Measurements from ENCODE around the gene LAS1L. TPM values are rescaled to one million over a fixed set of nuclear protein-coding genes. Genes with fewer than 3 reads are reported as not detected.
"Not testable (repeated sequence)": the region's sequence is repeated elsewhere in the genome, so short reads cannot be mapped to it uniquely, and the experiment has no call there.

Gene LAS1L
- total RNA-seq, 1 experiment from 2014 or later: 48.3 TPM

- BruUV-seq (replicated peaks): no TSS peak
- Histone ChIP-seq H3K4me3 (no peak overlapping the region), H4K20me1 (ENCODE audit: insufficient read depth) (no peaks in the 10 kb centered on the region), H3K4me1 (replicated peaks; ENCODE audit: insufficient read depth) (no peaks in the 10 kb centered on the region), H3K27me3 (ENCODE audit: insufficient read depth, low read depth) (no peaks in the 10 kb centered on the region), H3K9me2 (ENCODE audit: insufficient read depth) (no peaks in the 10 kb centered on the region), H3K36me3 (ENCODE audit: low read depth) (no peaks in the 10 kb centered on the region), H3K9me3 (ENCODE audit: insufficient read depth, low read depth) (no peaks in the 10 kb centered on the region), H3K27ac (no peak overlapping the region), H2AFZ (no peak overlapping the region), H3K4me2 (no peak overlapping the region), H3K79me2 (ENCODE audit: low read depth) (no peaks in the 10 kb centered on the region), H3F3A (ENCODE audit: insufficient read depth, low read depth) (no peaks in the 10 kb centered on the region)
- TF ChIP-seq CTCF (conservative IDR thresholded peaks at IDR 0.05) (no peak), EZH2 (IDR thresholded peaks at IDR 0.05; ENCODE audit: low read depth) (no peak)
- ChIA-PET POLR2A (ENCODE audit: unreplicated experiment) (no interaction called here), CTCF (no interaction called here)
- intact Hi-C loops (cut with micrococcal nuclease; ENCODE audit: unreplicated experiment): no loop called here
- no peak for DNase-seq
These were observed 11.7 kb downstream of the LAS1L start for GRCh38 chrX:65522739-65523372.

- CTCF ChIA-PET; POLR2A ChIA-PET (ENCODE audit: unreplicated experiment): not testable (repeated sequence)
These were observed 15.1 kb downstream of the LAS1L start for GRCh38 chrX:65519530-65519929.

GRCh38 chrX:65518980-65519379 is 15.6 kb downstream of the LAS1L start:
- H3K36me3 ChIP-seq (ENCODE audit: low read depth); H2AFZ ChIP-seq; H3K27me3 ChIP-seq (ENCODE audit: insufficient read depth, low read depth); H3K4me3 ChIP-seq; H3K4me1 ChIP-seq (replicated peaks; ENCODE audit: insufficient read depth); POLR2A ChIA-PET (ENCODE audit: unreplicated experiment); intact Hi-C loops (cut with micrococcal nuclease; ENCODE audit: unreplicated experiment); H4K20me1 ChIP-seq (ENCODE audit: insufficient read depth); H3K9me3 ChIP-seq (ENCODE audit: insufficient read depth, low read depth); H3F3A ChIP-seq (ENCODE audit: insufficient read depth, low read depth); BruUV-seq (replicated peaks); H3K4me2 ChIP-seq; CTCF ChIA-PET; H3K9me2 ChIP-seq (ENCODE audit: insufficient read depth); DNase-seq; H3K27ac ChIP-seq; H3K79me2 ChIP-seq (ENCODE audit: low read depth): not testable (repeated sequence)

More at GRCh38 chrX:65519530-65519929, 15.1 kb downstream of the LAS1L start:
- H3K36me3 ChIP-seq (ENCODE audit: low read depth); DNase-seq; intact Hi-C loops (cut with micrococcal nuclease; ENCODE audit: unreplicated experiment); H3K27ac ChIP-seq; BruUV-seq (replicated peaks); H3K4me3 ChIP-seq; H3F3A ChIP-seq (ENCODE audit: insufficient read depth, low read depth); H4K20me1 ChIP-seq (ENCODE audit: insufficient read depth); H3K79me2 ChIP-seq (ENCODE audit: low read depth); H3K9me3 ChIP-seq (ENCODE audit: insufficient read depth, low read depth); H3K27me3 ChIP-seq (ENCODE audit: insufficient read depth, low read depth); H3K4me2 ChIP-seq; H3K4me1 ChIP-seq (replicated peaks; ENCODE audit: insufficient read depth); H3K9me2 ChIP-seq (ENCODE audit: insufficient read depth); H2AFZ ChIP-seq: not testable (repeated sequence)

- Histone ChIP-seq H3K27ac (no peak overlapping the region), H3K27me3 (ENCODE audit: insufficient read depth, low read depth) (no peaks in the 10 kb centered on the region), H3K4me2 (no peak overlapping the region), H3K9me2 (ENCODE audit: insufficient read depth) (no peaks in the 10 kb centered on the region), H3K4me1 (replicated peaks; ENCODE audit: insufficient read depth) (no peaks in the 10 kb centered on the region), H3K36me3 (ENCODE audit: low read depth) (no peaks in the 10 kb centered on the region), H4K20me1 (ENCODE audit: insufficient read depth) (no peaks in the 10 kb centered on the region), H2AFZ (no peak overlapping the region), H3K4me3 (no peak overlapping the region), H3K79me2 (ENCODE audit: low read depth) (no peaks in the 10 kb centered on the region), H3K9me3 (ENCODE audit: insufficient read depth, low read depth) (no peaks in the 10 kb centered on the region), H3F3A (ENCODE audit: insufficient read depth, low read depth) (no peaks in the 10 kb centered on the region)
- TF ChIP-seq EZH2 (IDR thresholded peaks at IDR 0.05; ENCODE audit: low read depth): no peak
- TF ChIP-seq CTCF (conservative IDR thresholded peaks at IDR 0.05): no peak
- BruUV-seq (replicated peaks): no TSS peak
- DNase-seq: no peak
- ChIA-PET POLR2A (ENCODE audit: unreplicated experiment) (no interaction called here), CTCF (no interaction called here)
- intact Hi-C loops (cut with micrococcal nuclease; ENCODE audit: unreplicated experiment): no loop called here
These were observed 16.7 kb downstream of the LAS1L start for GRCh38 chrX:65517923-65518322.

All from PC-9 (cell line).